HepG2 (cell line): ENCODE measurements around the gene UTP15. TPM values are rescaled to one million over a fixed set of nuclear protein-coding genes. Genes with fewer than 3 reads are reported as not detected.

ENCODE experiments used
- ATAC-seq: fragments of 200-7000 bp; cut with Tn5 transposase; 3 replicates; pipeline ENCODE4 v1.9.1; 2020; ENCODE audit warnings: mild to moderate bottlenecking, moderate library complexity
- BruUV-seq: library from RNA; stranded (reverse); fragments of 400-500 nt; replicated peaks from 2 replicates; lab custom pipeline; 2021; lab: Mats Ljungman, UMichigan
- CTCF ChIA-PET: fragments of 300-600 bp; formaldehyde crosslinking; extraction: SDS; loops from one replicate; lab custom pipeline; 2021; ENCODE audit warnings: low total read pairs, inconsistent platforms, low intra/inter-chr PET ratio; lab: Yijun Ruan, JAX
- POLR2A ChIA-PET: fragments of 350-600 bp; sonication (Branson Sonifier 250); formaldehyde crosslinking; loops from one replicate; lab custom pipeline; 2020; ENCODE audit warnings: antibody characterized with exemption, inconsistent platforms; lab: Yijun Ruan, JAX
- DNase-seq: peaks from one replicate; pipeline ENCODE4 v3.0.0-alpha.2; 2015; ENCODE audit warnings: low spot score
- FAIRE-seq: peaks from 3 replicates; lab custom pipeline; 2011; peaks lifted over from hg19 to GRCh38; lab: Jason Lieb, UNC
- H2AFZ ChIP-seq: one replicate; pipeline ENCODE4 v1.6.1; 2011; ENCODE audit warnings: low read length, inconsistent platforms
- H3K27ac ChIP-seq: fragments of 300-600 bp; 3 replicates; pipeline ENCODE4 v1.8.0; 2011; ENCODE audit warnings: mixed run types, mild to moderate bottlenecking, mixed read lengths, low read length, inconsistent platforms; ENCODE audit not compliant: insufficient read depth; ENCODE audit errors: extremely low read length
- H3K27me3 ChIP-seq, 2 experiments: fragments of 200-600 bp in 1 of 2; 2 replicates in 1 of 2; 3 replicates in 1 of 2; pipeline versions ENCODE4 v1.6.0 to v1.8.0; 2011; ENCODE audit warnings: low read length in 2 of 2, mild to moderate bottlenecking in 2 of 2, moderate library complexity in 2 of 2, inconsistent platforms in 1 of 2; ENCODE audit not compliant: insufficient read depth in 2 of 2, control insufficient read depth in 1 of 2
- H3K36me3 ChIP-seq, 2 experiments: fragments of 200-600 bp in 1 of 2; replicated peaks in 1 of 2; 2 replicates in 1 of 2; 3 replicates in 1 of 2; pipeline versions ENCODE4 v1.5.1 to v1.8.0; 2011; ENCODE audit warnings: low read length in 2 of 2, inconsistent platforms in 1 of 2; ENCODE audit not compliant: insufficient read depth in 2 of 2, control insufficient read depth in 1 of 2
- H3K4me1 ChIP-seq: 2 replicates; pipeline ENCODE4 v1.5.1; 2012; ENCODE audit warnings: low read length, inconsistent platforms; ENCODE audit not compliant: insufficient read depth
- H3K4me2 ChIP-seq: 2 replicates; pipeline ENCODE4 v1.6.0; 2011; ENCODE audit warnings: low read depth, low read length, inconsistent platforms
- H3K4me3 ChIP-seq, 3 experiments: fragments of 200-600 bp in 1 of 3; sonication (generic), shearing (Covaris generic) in 1 of 3; replicated peaks in 1 of 3; 2 replicates each; pipeline ENCODE4 v1.5.1; 2011 to 2016; ENCODE audit warnings: low read length in 3 of 3, inconsistent platforms in 2 of 3, low read depth in 2 of 3, mild to moderate bottlenecking in 2 of 3, control low read depth in 1 of 3, mixed read lengths in 1 of 3; ENCODE audit not compliant: insufficient read depth in 1 of 3
- H3K79me2 ChIP-seq: one replicate; pipeline ENCODE4 v1.6.1; 2011; ENCODE audit warnings: low read length, inconsistent platforms; ENCODE audit not compliant: insufficient read depth
- H3K9ac ChIP-seq: 2 replicates; pipeline ENCODE4 v1.6.0; 2011; ENCODE audit warnings: mild to moderate bottlenecking, low read depth, low read length, inconsistent platforms; ENCODE audit not compliant: insufficient read depth
- H3K9me3 ChIP-seq: 2 replicates; pipeline ENCODE4 v1.5.1; 2012; ENCODE audit warnings: mild to moderate bottlenecking, low read length
- H4K20me1 ChIP-seq: 2 replicates; pipeline ENCODE4 v1.6.0; 2011; ENCODE audit warnings: inconsistent platforms, mild to moderate bottlenecking, low read length, moderate library complexity; ENCODE audit not compliant: insufficient read depth
- ATF4 ChIP-seq, 2 experiments: fragments of 450-650 bp in 1 of 2; sonication (generic) in 1 of 2; formaldehyde crosslinking; IDR thresholded peaks; 2 replicates each; pipeline versions ENCODE4 v1.5.0 to v1.8.0; 2020 to 2022; ENCODE audit warnings: mild to moderate bottlenecking in 1 of 2, missing genetic modification reagents in 1 of 2
- DRAP1 ChIP-seq: IDR thresholded peaks from 2 replicates; pipeline ENCODE4 v1.6.1; 2016; ENCODE audit warnings: missing genetic modification reagents, missing compliant biosample characterization
- ELF3 ChIP-seq: IDR thresholded peaks from 2 replicates; pipeline ENCODE4 v1.6.1; 2016; ENCODE audit warnings: missing genetic modification reagents, missing compliant biosample characterization
- GABPB1 ChIP-seq: IDR thresholded peaks from 2 replicates; pipeline ENCODE4 v1.6.1; 2016; ENCODE audit warnings: mild to moderate bottlenecking, missing genetic modification reagents, moderate library complexity, missing compliant biosample characterization
- HDAC6 ChIP-seq: fragments of 200-600 bp; sonication (generic); IDR thresholded peaks from 2 replicates; pipeline ENCODE4 v1.7.0; 2017; ENCODE audit warnings: mild to moderate bottlenecking, antibody characterized with exemption, low read length, low read depth
- MBNL3 ChIP-seq: fragments of 250-450 bp; sonication (Bioruptor Pico); conservative IDR thresholded peaks from 2 replicates; pipeline ENCODE4 v1.8.0; 2022; ENCODE audit warnings: mild to moderate bottlenecking, inconsistent platforms
- NR2F1 ChIP-seq, 2 experiments: fragments of 450-650 bp in 1 of 2; formaldehyde crosslinking in 1 of 2; IDR thresholded peaks; 2 replicates each; pipeline versions ENCODE4 v1.5.0 to v1.6.1; 2016 to 2020; ENCODE audit warnings: mild to moderate bottlenecking in 1 of 2, missing compliant biosample characterization in 1 of 2, missing genetic modification reagents in 1 of 2, moderate library complexity in 1 of 2
- PAF1 ChIP-seq: IDR thresholded peaks from 2 replicates; pipeline ENCODE4 v1.6.1; 2016; ENCODE audit warnings: missing genetic modification reagents, missing compliant biosample characterization
- POLR2G ChIP-seq: fragments of 200-400 bp; formaldehyde crosslinking; IDR thresholded peaks from 2 replicates; pipeline ENCODE4 v1.6.1; 2018; ENCODE audit warnings: mild to moderate bottlenecking, low read depth, low read length, moderate library complexity
- SAP130 ChIP-seq: IDR thresholded peaks from 2 replicates; pipeline ENCODE4 v1.6.1; 2016; ENCODE audit warnings: low read depth
- SMAD1 ChIP-seq: sonication (generic); formaldehyde crosslinking; IDR thresholded peaks from 2 replicates; pipeline ENCODE4 v1.4.0; 2020; ENCODE audit warnings: missing genetic modification reagents, low read depth, mild to moderate bottlenecking, borderline replicate concordance
- SNAI1 ChIP-seq: sonication (generic); formaldehyde crosslinking; IDR thresholded peaks from 2 replicates; pipeline ENCODE4 v1.5.0; 2020; ENCODE audit warnings: mild to moderate bottlenecking, missing genetic modification reagents, borderline replicate concordance
- SOX6 ChIP-seq, 2 experiments: fragments of 450-650 bp in 1 of 2; sonication (generic) in 1 of 2; formaldehyde crosslinking in 1 of 2; IDR thresholded peaks; 2 replicates each; pipeline versions ENCODE4 v1.4.0 to v1.6.1; 2017 to 2020; ENCODE audit warnings: antibody characterized with exemption in 1 of 2, mild to moderate bottlenecking in 1 of 2, missing genetic modification reagents in 1 of 2
- TARDBP ChIP-seq: sonication (generic); formaldehyde crosslinking; IDR thresholded peaks from 2 replicates; pipeline ENCODE4 v1.8.0; 2022; ENCODE audit warnings: mild to moderate bottlenecking, missing genetic modification reagents
- TFE3 ChIP-seq: IDR thresholded peaks from 2 replicates; pipeline ENCODE4 v1.6.1; 2016
- ZNF10 ChIP-seq: sonication (generic); formaldehyde crosslinking; IDR thresholded peaks from 2 replicates; pipeline ENCODE4 v1.4.0; 2020; ENCODE audit warnings: mild to moderate bottlenecking, low read depth, missing genetic modification reagents, borderline replicate concordance
- ZNF317 ChIP-seq: sonication (generic); formaldehyde crosslinking; IDR thresholded peaks from 2 replicates; pipeline ENCODE4 v1.5.0; 2020; ENCODE audit warnings: mild to moderate bottlenecking, missing genetic modification reagents
- WGBS: methylation state at CpG from one replicate; pipeline ENCODE4 v1.1.6; 2017; ENCODE audit warnings: low lambda C conversion rate; 5-methylcytosine and 5-hydroxymethylcytosine counted together
- in situ Hi-C: cut with HindIII; loops from 2 replicates; pipeline ENCODE4 v1.10.0; 2017; ENCODE audit warnings: low pct_unique_long_range_greater_than_20kb; ENCODE audit not compliant: extremely low pct_ligation_motif_present
- intact Hi-C: fragments of 100-400 bp; cut with micrococcal nuclease; formaldehyde crosslinking; loops from one replicate; pipeline ENCODE4 v1.10.0; 2022; ENCODE audit not compliant: unreplicated experiment
- polyA plus RNA-seq, 8 experiments: library from polyadenylated mRNA; depleted of rRNA in 3 of 8; stranded (reverse) in 7 of 8; unstranded in 1 of 8; fragments of >200 nt; fragmentation: Illumina TruSeq in 4 of 8; extraction: Trizol in 4 of 8; gene quantifications; 2 replicates each; pipeline versions ENCODE4 v1.2.1 to v1.2.3, GENCODE V29; 2011 to 2016; ENCODE audit warnings: low read depth in 4 of 8, missing spikeins in 1 of 8, mixed read lengths in 1 of 8; ENCODE audit not compliant: insufficient read depth in 1 of 8
- total RNA-seq, 5 experiments: library from RNA; depleted of rRNA; stranded (reverse); fragments of >200 nt; fragmentation: Illumina TruSeq; extraction: Trizol; gene quantifications; 2 replicates each; pipeline ENCODE4 v1.2.3, GENCODE V29; 2016; ENCODE audit warnings: low read depth in 1 of 5

Gene UTP15
- total and polyA plus RNA-seq, 2 of the 13 experiments (the other 11 are each of a cell fraction or from before 2014, with no cell fraction given) = 7.3 to 35.8 TPM

GRCh38 chr5:73603998-73604397 lies 38.5 kb downstream of the UTP15 start (continued):
- TF ChIP-seq GABPB1 = no peak

- 25% methylated on average over 8 of the region's 8 CpGs for WGBS
- intact Hi-C loops (no loop called here), in situ Hi-C loops (no loop called here)
- no TSS peak for BruUV-seq
- no peaks in the 10 kb centered on the region for H3K36me3 ChIP-seq
- POLR2A ChIA-PET = interaction anchor here (0.7 to 1.1 kb wide), 3 partner anchors 13 to 21 kb away, joined by 3 read pairs; partner anchors contain the start of gene ARHGEF28
- no peaks in the 10 kb centered on the region for H3K27me3 ChIP-seq
- no peaks in the 10 kb centered on the region for H4K20me1 ChIP-seq
- FAIRE-seq (peak; percentile 91), DNase-seq (peak; percentile 76), ATAC-seq (peak; percentile 100)
- H2AFZ ChIP-seq = no peak overlapping the region
- CTCF ChIA-PET = no interaction called here
- H3K4me2 ChIP-seq = peak overlapping the region; percentile 62
- H3K27ac ChIP-seq = no peak overlapping the region
- peaks cover 11% of the 10 kb centered on the region for H3K9me3 ChIP-seq
- H3K4me1 ChIP-seq = peaks cover 26% of the 10 kb centered on the region
- H3K9ac ChIP-seq = 0 out of 2 replicates have a peak overlapping the region, but pooled peaks have one; percentile 0
- H3K79me2 ChIP-seq = no peaks in the 10 kb centered on the region
- peak overlapping the region in 2 of 3 experiments; percentile 5 to 21; a peak in 2 of 6 replicates for H3K4me3 ChIP-seq
- TF ChIP-seq ELF3 (CRISPR knock-in tag) = peak; percentile 79
- peak; percentile 59 to 77 for TF ChIP-seq NR2F1 (CRISPR knock-in tag; IDR thresholded peaks at IDR 0.05)
- TF ChIP-seq POLR2G = no peak
- peak in 1 of 2 experiments; percentile 24; a peak in 1 of 4 replicates for TF ChIP-seq ATF4 (CRISPR knock-in tag; IDR thresholded peaks at IDR 0.05)
- TF ChIP-seq SAP130 (CRISPR knock-in tag) = peak; percentile 76
- no peak for TF ChIP-seq SNAI1 (CRISPR knock-in tag)
- no peak for TF ChIP-seq ZNF10 (CRISPR knock-in tag)
- peak; percentile 43; the same call in 1 of the 2 replicates for TF ChIP-seq TFE3 (CRISPR knock-in tag)
- no peak for TF ChIP-seq SMAD1 (CRISPR knock-in tag)
- no peak for TF ChIP-seq ZNF317
- TF ChIP-seq MBNL3 (CRISPR knock-in tag) = no peak
- TF ChIP-seq DRAP1 (CRISPR knock-in tag) = 0 out of 2 replicates have a peak, but pooled peaks have one; percentile 19
- peak; percentile 71; the same call in 1 of the 2 replicates for TF ChIP-seq TARDBP (CRISPR knock-in tag)
- TF ChIP-seq PAF1 (CRISPR knock-in tag) = no peak
- TF ChIP-seq HDAC6 = no peak
- no peak for TF ChIP-seq SOX6 (IDR thresholded peaks at IDR 0.05)
- TF ChIP-seq SOX6 (CRISPR knock-in tag; IDR thresholded peaks at IDR 0.05) = peak; percentile 31; the same call in 1 of the 2 replicates
Measured at GRCh38 chr5:73605223-73606087, 39.9 kb downstream of the UTP15 start.
